HCT116 (cell line): ENCODE data around the gene LRRFIP1.

ENCODE experiments used
- CEBPB ChIP-seq: IDR thresholded peaks from 2 replicates; pipeline ENCODE4 v1.6.1; 2012; ENCODE audit warnings: low read depth
- EZH2 ChIP-seq: fragments of 200-600 bp; sonication (generic); IDR thresholded peaks from 2 replicates; pipeline ENCODE4 v1.6.1; 2017; ENCODE audit warnings: antibody characterized with exemption, mixed run types
- EZH2phosphoT487 ChIP-seq: fragments of 200-600 bp; IDR thresholded peaks from 2 replicates; pipeline ENCODE4 v1.6.1; 2018; ENCODE audit warnings: antibody characterized with exemption, borderline replicate concordance
- FOSL1 ChIP-seq: IDR thresholded peaks from 2 replicates; pipeline ENCODE4 v1.6.1; 2012; ENCODE audit warnings: low read depth
- POLR2A ChIP-seq: IDR thresholded peaks from 2 replicates; pipeline ENCODE4 v1.7.0; 2011; ENCODE audit warnings: borderline replicate concordance; ENCODE audit not compliant: insufficient read depth, insufficient read length; ENCODE audit errors: extremely low read depth
- SIN3A ChIP-seq: IDR thresholded peaks from 2 replicates; pipeline ENCODE4 v1.6.1; 2012; ENCODE audit warnings: low read depth
- SP1 ChIP-seq: IDR thresholded peaks from 2 replicates; pipeline ENCODE4 v1.6.1; 2012; ENCODE audit warnings: low read depth
- TF ChIP-seq, protein P1 (sequence below): IDR thresholded peaks from 2 replicates; pipeline ENCODE4 v1.6.1; 2012; ENCODE audit warnings: low read depth
- TF ChIP-seq, protein P2 (sequence below), 3 experiments: fragments of 200-600 bp in 1 of 3; sonication (generic) in 1 of 3; IDR thresholded peaks in 2 of 3; conservative IDR thresholded peaks in 1 of 3; 2 replicates each; pipeline ENCODE4 v1.5.1; 2012 to 2017; ENCODE audit warnings: low read depth in 2 of 3, low read length in 2 of 3, antibody characterized with exemption in 1 of 3, borderline replicate concordance in 1 of 3, control low read depth in 1 of 3, mild to moderate bottlenecking in 1 of 3, mixed read lengths in 1 of 3, mixed run types in 1 of 3, moderate library complexity in 1 of 3; ENCODE audit not compliant: insufficient read depth in 1 of 3
- TF ChIP-seq, protein P3 (sequence below): IDR thresholded peaks from 2 replicates; pipeline ENCODE4 v1.6.1; 2011; ENCODE audit warnings: mild to moderate bottlenecking, low read length, moderate library complexity; ENCODE audit not compliant: insufficient replicate concordance; ENCODE audit errors: extremely low read depth

DNA sequence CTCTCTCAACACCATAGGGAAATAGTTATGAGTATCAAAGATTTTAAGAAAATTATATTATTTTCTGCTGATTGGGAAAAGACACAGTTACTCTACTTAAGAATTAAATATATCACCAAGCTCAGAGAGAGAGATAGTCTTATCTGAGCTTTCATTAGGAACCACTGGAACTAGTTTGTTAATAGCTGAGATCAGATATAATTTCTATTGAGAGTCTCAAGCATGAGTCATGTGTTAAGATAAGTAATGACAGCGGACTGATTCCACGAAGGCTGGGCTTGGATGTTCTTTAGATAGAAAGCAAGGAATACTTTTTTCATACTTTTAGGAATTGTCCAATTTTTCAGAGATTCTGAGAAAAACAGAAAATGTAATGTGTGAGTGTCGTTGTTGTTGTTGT lies 126.8 kb downstream of the LRRFIP1 start:
- TF ChIP-seq POLR2A: no peak
- TF ChIP-seq, protein P1, sequence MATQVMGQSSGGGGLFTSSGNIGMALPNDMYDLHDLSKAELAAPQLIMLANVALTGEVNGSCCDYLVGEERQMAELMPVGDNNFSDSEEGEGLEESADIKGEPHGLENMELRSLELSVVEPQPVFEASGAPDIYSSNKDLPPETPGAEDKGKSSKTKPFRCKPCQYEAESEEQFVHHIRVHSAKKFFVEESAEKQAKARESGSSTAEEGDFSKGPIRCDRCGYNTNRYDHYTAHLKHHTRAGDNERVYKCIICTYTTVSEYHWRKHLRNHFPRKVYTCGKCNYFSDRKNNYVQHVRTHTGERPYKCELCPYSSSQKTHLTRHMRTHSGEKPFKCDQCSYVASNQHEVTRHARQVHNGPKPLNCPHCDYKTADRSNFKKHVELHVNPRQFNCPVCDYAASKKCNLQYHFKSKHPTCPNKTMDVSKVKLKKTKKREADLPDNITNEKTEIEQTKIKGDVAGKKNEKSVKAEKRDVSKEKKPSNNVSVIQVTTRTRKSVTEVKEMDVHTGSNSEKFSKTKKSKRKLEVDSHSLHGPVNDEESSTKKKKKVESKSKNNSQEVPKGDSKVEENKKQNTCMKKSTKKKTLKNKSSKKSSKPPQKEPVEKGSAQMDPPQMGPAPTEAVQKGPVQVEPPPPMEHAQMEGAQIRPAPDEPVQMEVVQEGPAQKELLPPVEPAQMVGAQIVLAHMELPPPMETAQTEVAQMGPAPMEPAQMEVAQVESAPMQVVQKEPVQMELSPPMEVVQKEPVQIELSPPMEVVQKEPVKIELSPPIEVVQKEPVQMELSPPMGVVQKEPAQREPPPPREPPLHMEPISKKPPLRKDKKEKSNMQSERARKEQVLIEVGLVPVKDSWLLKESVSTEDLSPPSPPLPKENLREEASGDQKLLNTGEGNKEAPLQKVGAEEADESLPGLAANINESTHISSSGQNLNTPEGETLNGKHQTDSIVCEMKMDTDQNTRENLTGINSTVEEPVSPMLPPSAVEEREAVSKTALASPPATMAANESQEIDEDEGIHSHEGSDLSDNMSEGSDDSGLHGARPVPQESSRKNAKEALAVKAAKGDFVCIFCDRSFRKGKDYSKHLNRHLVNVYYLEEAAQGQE: no peak
- TF ChIP-seq, protein P2, sequence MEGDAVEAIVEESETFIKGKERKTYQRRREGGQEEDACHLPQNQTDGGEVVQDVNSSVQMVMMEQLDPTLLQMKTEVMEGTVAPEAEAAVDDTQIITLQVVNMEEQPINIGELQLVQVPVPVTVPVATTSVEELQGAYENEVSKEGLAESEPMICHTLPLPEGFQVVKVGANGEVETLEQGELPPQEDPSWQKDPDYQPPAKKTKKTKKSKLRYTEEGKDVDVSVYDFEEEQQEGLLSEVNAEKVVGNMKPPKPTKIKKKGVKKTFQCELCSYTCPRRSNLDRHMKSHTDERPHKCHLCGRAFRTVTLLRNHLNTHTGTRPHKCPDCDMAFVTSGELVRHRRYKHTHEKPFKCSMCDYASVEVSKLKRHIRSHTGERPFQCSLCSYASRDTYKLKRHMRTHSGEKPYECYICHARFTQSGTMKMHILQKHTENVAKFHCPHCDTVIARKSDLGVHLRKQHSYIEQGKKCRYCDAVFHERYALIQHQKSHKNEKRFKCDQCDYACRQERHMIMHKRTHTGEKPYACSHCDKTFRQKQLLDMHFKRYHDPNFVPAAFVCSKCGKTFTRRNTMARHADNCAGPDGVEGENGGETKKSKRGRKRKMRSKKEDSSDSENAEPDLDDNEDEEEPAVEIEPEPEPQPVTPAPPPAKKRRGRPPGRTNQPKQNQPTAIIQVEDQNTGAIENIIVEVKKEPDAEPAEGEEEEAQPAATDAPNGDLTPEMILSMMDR (IDR thresholded peaks at IDR 0.05 in 2 of 3, conservative IDR thresholded peaks at IDR 0.05 in 1 of 3; ENCODE audit: borderline replicate concordance in 1 of 3, insufficient read depth in 1 of 3, low read depth in 2 of 3, low read length in 2 of 3): no peak
- no peak for TF ChIP-seq CEBPB
- TF ChIP-seq EZH2: no peak
- TF ChIP-seq, protein P3, sequence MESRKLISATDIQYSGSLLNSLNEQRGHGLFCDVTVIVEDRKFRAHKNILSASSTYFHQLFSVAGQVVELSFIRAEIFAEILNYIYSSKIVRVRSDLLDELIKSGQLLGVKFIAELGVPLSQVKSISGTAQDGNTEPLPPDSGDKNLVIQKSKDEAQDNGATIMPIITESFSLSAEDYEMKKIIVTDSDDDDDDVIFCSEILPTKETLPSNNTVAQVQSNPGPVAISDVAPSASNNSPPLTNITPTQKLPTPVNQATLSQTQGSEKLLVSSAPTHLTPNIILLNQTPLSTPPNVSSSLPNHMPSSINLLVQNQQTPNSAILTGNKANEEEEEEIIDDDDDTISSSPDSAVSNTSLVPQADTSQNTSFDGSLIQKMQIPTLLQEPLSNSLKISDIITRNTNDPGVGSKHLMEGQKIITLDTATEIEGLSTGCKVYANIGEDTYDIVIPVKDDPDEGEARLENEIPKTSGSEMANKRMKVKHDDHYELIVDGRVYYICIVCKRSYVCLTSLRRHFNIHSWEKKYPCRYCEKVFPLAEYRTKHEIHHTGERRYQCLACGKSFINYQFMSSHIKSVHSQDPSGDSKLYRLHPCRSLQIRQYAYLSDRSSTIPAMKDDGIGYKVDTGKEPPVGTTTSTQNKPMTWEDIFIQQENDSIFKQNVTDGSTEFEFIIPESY: no peak
- no peak for TF ChIP-seq EZH2phosphoT487
- TF ChIP-seq SIN3A: no peak
- no peak for TF ChIP-seq FOSL1
- TF ChIP-seq SP1: no peak
